Retinal pigment epithelial cell (primary cell): ENCODE data around the gene MARS1.

ENCODE experiments used
- DNase-seq: peaks from one replicate; pipeline ENCODE4 v3.0.0-alpha.2; 2010; ENCODE audit warnings: low read depth
- H3K4me3 ChIP-seq: 2 replicates; pipeline ENCODE4 v1.5.1; 2011; ENCODE audit warnings: mild to moderate bottlenecking, low read length, control low read depth, moderate library complexity
- CTCF ChIP-seq: conservative IDR thresholded peaks from 2 replicates; pipeline ENCODE4 v1.5.1; 2011; ENCODE audit warnings: low read depth, low read length, control low read depth, inconsistent platforms

The MARS1 gene

DNA sequence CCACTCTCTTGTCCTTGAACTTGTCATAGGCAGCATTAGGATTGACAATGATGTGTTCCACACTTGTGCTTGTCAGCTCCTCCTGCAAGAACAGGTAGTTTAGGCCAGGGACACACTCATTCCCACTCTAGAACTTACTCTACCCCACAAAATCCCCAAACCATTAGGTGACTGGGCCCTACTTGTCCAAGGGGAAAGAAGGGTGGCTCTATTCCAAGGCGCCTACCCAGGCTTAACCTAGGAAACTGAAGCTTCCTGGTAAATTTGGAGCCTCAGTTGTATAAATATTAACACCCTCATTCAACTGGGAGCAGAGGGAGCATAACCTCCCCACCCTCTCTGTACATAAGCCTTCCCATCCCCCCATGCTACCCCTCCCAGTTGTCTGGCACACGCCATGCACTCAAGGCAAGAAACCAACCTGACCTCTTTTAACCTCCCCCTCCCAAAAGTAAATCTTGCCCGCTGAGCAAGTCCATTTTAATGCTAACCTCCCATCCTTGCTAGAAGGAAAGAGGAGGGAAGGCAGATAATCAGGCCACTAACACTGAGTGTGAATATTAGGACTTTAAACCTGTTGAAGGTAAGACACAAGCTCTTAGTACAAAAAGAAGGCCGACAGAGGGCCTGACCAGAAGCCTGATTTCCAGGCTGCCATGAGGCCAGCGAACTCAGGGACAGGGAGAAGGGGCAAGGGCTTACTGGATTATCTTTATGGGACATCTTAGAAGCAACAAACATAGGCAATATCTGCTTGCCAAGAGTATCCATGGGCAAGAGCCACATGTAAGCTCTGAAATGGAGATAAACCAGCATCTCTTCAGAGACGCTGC is 48.1 kb downstream of the MARS1 start:
- no peak overlapping the region for H3K4me3 ChIP-seq
- no peak for TF ChIP-seq CTCF
- no peak for DNase-seq

GRCh38 chr12:57536597-57536942 is 48.7 kb downstream of the MARS1 start:
- TF ChIP-seq CTCF, result no peak
- DNase-seq, result no peak
- no peak overlapping the region for H3K4me3 ChIP-seq

DNA sequence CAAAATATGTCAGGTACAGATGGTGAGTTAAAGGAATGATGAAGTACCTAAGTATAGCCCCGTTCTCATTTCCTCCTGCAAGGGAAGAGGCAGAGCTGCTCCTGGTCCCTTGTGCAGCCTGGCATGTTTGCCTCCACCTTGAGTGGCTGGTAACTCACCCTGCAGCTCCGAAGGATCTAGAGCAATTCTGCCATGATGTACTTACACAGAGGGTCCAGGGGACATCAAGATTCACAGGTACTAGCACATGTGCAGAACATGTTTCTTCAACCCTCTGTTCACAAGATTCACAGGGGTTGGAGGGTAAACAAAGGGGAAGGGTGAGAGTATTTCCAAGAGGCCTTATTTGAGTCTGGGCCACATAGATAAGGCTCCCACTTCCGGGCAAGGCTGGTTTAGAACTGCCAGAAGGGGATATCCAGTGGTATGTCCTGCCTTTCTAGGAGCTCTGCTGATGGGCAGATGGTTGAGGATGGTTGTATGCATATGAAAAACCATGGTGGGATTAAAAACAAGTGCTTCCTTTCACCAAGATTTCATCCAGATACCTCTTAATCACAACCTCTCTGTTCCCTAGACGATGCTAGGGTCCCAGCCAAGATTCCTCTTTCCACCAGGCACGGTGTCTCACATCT is 51.4 kb downstream of the MARS1 start:
- no peak for TF ChIP-seq CTCF
- H3K4me3 ChIP-seq, result no peak overlapping the region
- DNase-seq, result no peak

DNA sequence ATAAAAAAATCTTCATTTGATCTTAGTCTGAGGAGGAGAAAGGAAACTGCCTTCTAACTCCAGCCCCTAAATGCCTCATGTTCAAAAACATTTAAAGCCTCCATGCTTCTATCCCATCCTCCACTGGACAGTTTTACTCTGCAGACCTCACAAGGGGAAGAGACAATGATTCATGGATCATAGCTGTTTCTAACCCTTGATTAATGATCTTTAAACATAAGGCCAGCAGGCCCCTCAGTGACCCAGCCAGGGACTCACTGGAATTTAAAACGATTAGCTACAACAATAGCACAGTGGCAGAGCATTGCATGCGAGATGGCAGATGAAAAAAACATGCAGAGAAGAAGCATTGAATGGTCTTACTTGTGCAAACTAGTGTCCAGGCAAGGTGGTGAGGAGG is 53.1 kb downstream of the MARS1 start:
- H3K4me3 ChIP-seq, result no peak overlapping the region
- no peak for DNase-seq
- TF ChIP-seq CTCF, result no peak

- H3K4me3 ChIP-seq, result no peak overlapping the region
- no peak for TF ChIP-seq CTCF
- DNase-seq, result no peak
Measured at GRCh38 chr12:57541717-57542116, 53.8 kb downstream of the MARS1 start.

GRCh38 chr12:57543581-57543980 is 55.7 kb downstream of the MARS1 start:
- DNase-seq, result no peak
- TF ChIP-seq CTCF, result no peak
- no peak overlapping the region for H3K4me3 ChIP-seq

DNA sequence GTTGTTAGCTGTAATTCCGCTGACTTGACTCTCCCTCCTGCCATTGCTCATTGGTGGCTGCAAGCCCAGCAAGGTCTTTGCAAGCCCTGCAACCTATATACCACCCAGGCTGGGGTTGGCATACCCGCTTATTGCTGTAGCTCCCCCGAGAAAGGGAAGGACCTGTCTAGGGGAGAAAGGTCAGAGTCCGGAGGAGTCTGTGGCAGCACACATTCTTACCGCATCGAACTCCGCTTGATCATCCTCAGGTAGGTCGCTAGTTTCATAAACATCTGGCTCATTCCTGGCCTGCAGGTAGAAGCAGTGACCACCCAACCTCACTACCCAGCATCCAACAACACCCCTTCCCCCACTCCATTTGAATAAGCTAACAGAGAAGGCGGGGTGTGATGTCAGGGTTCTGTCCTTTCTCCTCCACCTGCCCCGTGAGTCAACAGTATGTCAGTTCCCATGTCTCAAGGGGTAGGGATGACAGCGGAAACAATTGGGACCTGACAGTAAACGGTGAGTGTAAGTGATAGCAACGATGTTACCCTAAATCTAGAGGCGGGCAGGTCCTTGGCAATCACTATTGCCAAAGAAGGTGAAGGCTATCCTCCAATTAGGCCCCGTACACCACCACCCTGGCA is 58.1 kb downstream of the MARS1 start:
- no peak for DNase-seq
- TF ChIP-seq CTCF, result no peak
- H3K4me3 ChIP-seq, result peak overlapping the region; percentile 94
